HepG2 (cell line): ENCODE measurements around the gene MEPCE. TPM values are rescaled to one million over a fixed set of nuclear protein-coding genes. Genes with fewer than 3 reads are reported as not detected.
A peak's percentile ranks its signal among the peaks of the same experiment; 100 is the strongest.

ENCODE experiments used
- HES4 ChIP-seq: sonication (generic); formaldehyde crosslinking; IDR thresholded peaks from 2 replicates; pipeline ENCODE4 v1.9.0; 2021; ENCODE audit warnings: mild to moderate bottlenecking, missing genetic modification reagents, borderline replicate concordance
- HMG20B ChIP-seq: conservative IDR thresholded peaks from 2 replicates; pipeline ENCODE4 v1.6.1; 2016; ENCODE audit warnings: missing genetic modification reagents, missing compliant biosample characterization
- KLF9 ChIP-seq: IDR thresholded peaks from 2 replicates; pipeline ENCODE4 v1.6.1; 2016; ENCODE audit warnings: low read depth
- MEIS2 ChIP-seq: sonication (generic); formaldehyde crosslinking; IDR thresholded peaks from 2 replicates; pipeline ENCODE4 v1.9.0; 2021; ENCODE audit warnings: mild to moderate bottlenecking, missing genetic modification reagents
- NRL ChIP-seq: sonication (generic); formaldehyde crosslinking; IDR thresholded peaks from 2 replicates; pipeline ENCODE4 v1.5.0; 2020; ENCODE audit warnings: missing genetic modification reagents, mild to moderate bottlenecking, moderate library complexity, borderline replicate concordance
- PHF21A ChIP-seq: sonication (generic); formaldehyde crosslinking; IDR thresholded peaks from 2 replicates; pipeline ENCODE4 v1.5.0; 2020; ENCODE audit warnings: mild to moderate bottlenecking, missing genetic modification reagents
- POGZ ChIP-seq: sonication (generic); formaldehyde crosslinking; IDR thresholded peaks from 2 replicates; pipeline ENCODE4 v1.4.0; 2020; ENCODE audit warnings: mild to moderate bottlenecking, missing genetic modification reagents
- PRMT3 ChIP-seq: sonication (generic); formaldehyde crosslinking; IDR thresholded peaks from 2 replicates; pipeline ENCODE4 v1.8.1; 2022; ENCODE audit warnings: low read depth, mild to moderate bottlenecking, moderate library complexity, missing genetic modification reagents, borderline replicate concordance
- PTBP1 ChIP-seq: fragments of 200-400 bp; formaldehyde crosslinking; IDR thresholded peaks from 2 replicates; pipeline ENCODE4 v1.6.1; 2018; ENCODE audit warnings: low read length, low read depth; ENCODE audit not compliant: poor library complexity, severe bottlenecking
- SOX6 ChIP-seq, 2 experiments: fragments of 450-650 bp in 1 of 2; sonication (generic) in 1 of 2; formaldehyde crosslinking in 1 of 2; IDR thresholded peaks; 2 replicates each; pipeline versions ENCODE4 v1.4.0 to v1.6.1; 2017 to 2020; ENCODE audit warnings: antibody characterized with exemption in 1 of 2, mild to moderate bottlenecking in 1 of 2, missing genetic modification reagents in 1 of 2
- TEF ChIP-seq: sonication (generic); formaldehyde crosslinking; IDR thresholded peaks from 2 replicates; pipeline ENCODE4 v1.5.0; 2020; ENCODE audit warnings: missing genetic modification reagents
- THYN1 ChIP-seq: sonication (generic); formaldehyde crosslinking; IDR thresholded peaks from 2 replicates; pipeline ENCODE4 v1.8.1; 2023; ENCODE audit warnings: low read depth, mild to moderate bottlenecking, moderate library complexity, missing genetic modification reagents, borderline replicate concordance
- TRIM22 ChIP-seq: fragments of 450-650 bp; IDR thresholded peaks from 2 replicates; pipeline ENCODE4 v1.6.1; 2017
- ZMYM4 ChIP-seq: sonication (generic); formaldehyde crosslinking; IDR thresholded peaks from 2 replicates; pipeline ENCODE4 v1.8.1; 2023; ENCODE audit warnings: mild to moderate bottlenecking, missing genetic modification reagents
- ZNF276 ChIP-seq: sonication (generic); formaldehyde crosslinking; IDR thresholded peaks from 2 replicates; pipeline ENCODE4 v1.4.0; 2020; ENCODE audit warnings: mild to moderate bottlenecking, low read depth, missing genetic modification reagents
- ZNF281 ChIP-seq: sonication (generic); formaldehyde crosslinking; IDR thresholded peaks from 2 replicates; pipeline ENCODE4 v1.4.0; 2020; ENCODE audit warnings: missing genetic modification reagents, borderline replicate concordance
- ZNF354B ChIP-seq: sonication (generic); formaldehyde crosslinking; IDR thresholded peaks from 2 replicates; pipeline ENCODE4 v1.8.0; 2022; ENCODE audit warnings: mild to moderate bottlenecking, missing genetic modification reagents
- ZNF484 ChIP-seq: sonication (generic); formaldehyde crosslinking; IDR thresholded peaks from 2 replicates; pipeline ENCODE4 v1.5.1; 2020; ENCODE audit warnings: mild to moderate bottlenecking, low read depth, missing genetic modification reagents, borderline replicate concordance
- ZNF580 ChIP-seq: IDR thresholded peaks from 2 replicates; pipeline ENCODE4 v1.6.1; 2016; ENCODE audit warnings: low read depth, borderline replicate concordance
- ZNF652 ChIP-seq: IDR thresholded peaks from 2 replicates; pipeline ENCODE4 v1.6.1; 2016; ENCODE audit warnings: low read depth, borderline replicate concordance
- ZNF839 ChIP-seq: sonication (generic); formaldehyde crosslinking; IDR thresholded peaks from 2 replicates; pipeline ENCODE4 v1.4.0; 2020; ENCODE audit warnings: missing genetic modification reagents, mild to moderate bottlenecking, borderline replicate concordance
- polyA plus RNA-seq, 8 experiments: library from polyadenylated mRNA; depleted of rRNA in 3 of 8; stranded (reverse) in 7 of 8; unstranded in 1 of 8; fragments of >200 nt; fragmentation: Illumina TruSeq in 4 of 8; extraction: Trizol in 4 of 8; gene quantifications; 2 replicates each; pipeline versions ENCODE4 v1.2.1 to v1.2.3, GENCODE V29; 2011 to 2016; ENCODE audit warnings: low read depth in 4 of 8, missing spikeins in 1 of 8, mixed read lengths in 1 of 8; ENCODE audit not compliant: insufficient read depth in 1 of 8
- total RNA-seq, 5 experiments: library from RNA; depleted of rRNA; stranded (reverse); fragments of >200 nt; fragmentation: Illumina TruSeq; extraction: Trizol; gene quantifications; 2 replicates each; pipeline ENCODE4 v1.2.3, GENCODE V29; 2016; ENCODE audit warnings: low read depth in 1 of 5

MEPCE gene
- total and polyA plus RNA-seq, 2 of the 13 experiments (the other 11 are each of a cell fraction or from before 2014, with no cell fraction given) = 12.3 to 26.0 TPM

- TF ChIP-seq TEF (CRISPR knock-in tag) = no peak
- no peak for TF ChIP-seq TRIM22
- TF ChIP-seq MEIS2 (CRISPR knock-in tag) = no peak
- TF ChIP-seq ZNF354B = no peak
- peak; percentile 82 for TF ChIP-seq ZNF281
- TF ChIP-seq ZNF839 = no peak
- no peak for TF ChIP-seq SOX6 (IDR thresholded peaks at IDR 0.05)
- peak; percentile 47; the same call in 1 of the 2 replicates for TF ChIP-seq SOX6 (CRISPR knock-in tag; IDR thresholded peaks at IDR 0.05)
- no peak for TF ChIP-seq ZNF276
- TF ChIP-seq HES4 = 0 out of 2 replicates have a peak, but pooled peaks have one; percentile 3
- no peak; the same call in 1 of the 2 replicates for TF ChIP-seq PHF21A (CRISPR knock-in tag)
- peak; percentile 36; the same call in 1 of the 2 replicates for TF ChIP-seq POGZ
- peak; percentile 15; the same call in 1 of the 2 replicates for TF ChIP-seq NRL (CRISPR knock-in tag)
- peak; percentile 97 for TF ChIP-seq ZNF652 (CRISPR knock-in tag)
- TF ChIP-seq ZMYM4 (CRISPR knock-in tag) = peak; percentile 56; the same call in 1 of the 2 replicates
- TF ChIP-seq ZNF484 (CRISPR knock-in tag) = no peak
- peak; percentile 56 for TF ChIP-seq PTBP1
- TF ChIP-seq PRMT3 (CRISPR knock-in tag) = no peak
- TF ChIP-seq ZNF580 (CRISPR knock-in tag) = no peak
- no peak for TF ChIP-seq HMG20B (CRISPR knock-in tag)
- no peak for TF ChIP-seq THYN1 (CRISPR knock-in tag)
- no peak for TF ChIP-seq KLF9 (CRISPR knock-in tag)
Observed at GRCh38 chr7:100478958-100479660, 49.5 kb downstream of the MEPCE start, which contains the start of gene TSC22D4 (continued).
